Kidney epithelial cell (primary cell): ENCODE data around the gene LPGAT1. TPM values are rescaled to one million over a fixed set of nuclear protein-coding genes. Genes with fewer than 3 reads are reported as not detected.
"Not testable (repeated sequence)": the region's sequence is repeated elsewhere in the genome, so short reads cannot be mapped to it uniquely, and the experiment has no call there.

ENCODE experiments used
- DNase-seq: peaks from one replicate; pipeline ENCODE4 v3.0.0-alpha.2; 2010; ENCODE audit warnings: low read depth
- H3K27me3 ChIP-seq: 2 replicates; pipeline ENCODE4 v1.6.0; 2011; ENCODE audit warnings: low read length; ENCODE audit not compliant: control insufficient read depth, insufficient read depth
- H3K36me3 ChIP-seq: 2 replicates; pipeline ENCODE4 v1.5.1; 2011; ENCODE audit warnings: low read length; ENCODE audit not compliant: control insufficient read depth, insufficient read depth
- H3K4me3 ChIP-seq: 2 replicates; pipeline ENCODE4 v1.5.1; 2011; ENCODE audit warnings: low read depth, mild to moderate bottlenecking, control low read depth, low read length
- CTCF ChIP-seq: IDR thresholded peaks from 2 replicates; pipeline ENCODE4 v1.5.1; 2011; ENCODE audit warnings: mild to moderate bottlenecking, moderate library complexity, low read length, control low read depth, inconsistent platforms; ENCODE audit not compliant: insufficient read depth, poor library complexity, severe bottlenecking
- total RNA-seq: library from RNA; depleted of rRNA; stranded (reverse); fragments of >200 nt; gene quantifications from 2 replicates; pipeline ENCODE4 v1.2.3, GENCODE V29; 2015

LPGAT1 gene
- total RNA-seq, 1 donor from 2014 or later: 51.9 TPM

- Histone ChIP-seq H3K36me3 (no peaks in the 10 kb centered on the region), H3K27me3 (no peaks in the 10 kb centered on the region), H3K4me3 (no peak overlapping the region)
- no peak for TF ChIP-seq CTCF
- no peak for DNase-seq
These were observed 104.0 kb downstream of the LPGAT1 start for GRCh38 chr1:211726467-211726995.

- Histone ChIP-seq H3K4me3 (no peak overlapping the region), H3K27me3 (no peaks in the 10 kb centered on the region), H3K36me3 (no peaks in the 10 kb centered on the region)
- no peak for DNase-seq
- no peak for TF ChIP-seq CTCF
These were observed 105.8 kb downstream of the LPGAT1 start for GRCh38 chr1:211724687-211725196.

GRCh38 chr1:211723273-211723672, 107.3 kb downstream of the LPGAT1 start:
- H3K4me3 ChIP-seq: no peak overlapping the region
- no peak for DNase-seq
- no peaks in the 10 kb centered on the region for H3K36me3 ChIP-seq
- no peak for TF ChIP-seq CTCF
- no peaks in the 10 kb centered on the region for H3K27me3 ChIP-seq

GRCh38 chr1:211722277-211723175, 108.0 kb downstream of the LPGAT1 start:
- no peak for DNase-seq

GRCh38 chr1:211716555-211716954, 114.0 kb downstream of the LPGAT1 start:
- H3K27me3 ChIP-seq, DNase-seq, H3K36me3 ChIP-seq, H3K4me3 ChIP-seq: not testable (repeated sequence)

More at GRCh38 chr1:211722277-211723175, 108.0 kb downstream of the LPGAT1 start:
- Histone ChIP-seq H3K27me3 (no peaks in the 10 kb centered on the region), H3K4me3 (no peak overlapping the region), H3K36me3 (no peaks in the 10 kb centered on the region)
- no peak for TF ChIP-seq CTCF

- no peak for TF ChIP-seq CTCF
- DNase-seq: no peak
- Histone ChIP-seq H3K27me3 (no peaks in the 10 kb centered on the region), H3K36me3 (no peaks in the 10 kb centered on the region), H3K4me3 (no peak overlapping the region)
These were observed 114.6 kb downstream of the LPGAT1 start for GRCh38 chr1:211715971-211716370.
